GM19372 (cell line): Measurements from ENCODE around the gene NID2.

Source experiments
- ATAC-seq: cut with Tn5 transposase; IDR thresholded peaks from one replicate; pipeline ENCODE4 v1.9.1; 2021; ENCODE audit warnings: mild to moderate bottlenecking, low read depth, moderate library complexity; ENCODE audit not compliant: unreplicated experiment

The NID2 gene

DNA sequence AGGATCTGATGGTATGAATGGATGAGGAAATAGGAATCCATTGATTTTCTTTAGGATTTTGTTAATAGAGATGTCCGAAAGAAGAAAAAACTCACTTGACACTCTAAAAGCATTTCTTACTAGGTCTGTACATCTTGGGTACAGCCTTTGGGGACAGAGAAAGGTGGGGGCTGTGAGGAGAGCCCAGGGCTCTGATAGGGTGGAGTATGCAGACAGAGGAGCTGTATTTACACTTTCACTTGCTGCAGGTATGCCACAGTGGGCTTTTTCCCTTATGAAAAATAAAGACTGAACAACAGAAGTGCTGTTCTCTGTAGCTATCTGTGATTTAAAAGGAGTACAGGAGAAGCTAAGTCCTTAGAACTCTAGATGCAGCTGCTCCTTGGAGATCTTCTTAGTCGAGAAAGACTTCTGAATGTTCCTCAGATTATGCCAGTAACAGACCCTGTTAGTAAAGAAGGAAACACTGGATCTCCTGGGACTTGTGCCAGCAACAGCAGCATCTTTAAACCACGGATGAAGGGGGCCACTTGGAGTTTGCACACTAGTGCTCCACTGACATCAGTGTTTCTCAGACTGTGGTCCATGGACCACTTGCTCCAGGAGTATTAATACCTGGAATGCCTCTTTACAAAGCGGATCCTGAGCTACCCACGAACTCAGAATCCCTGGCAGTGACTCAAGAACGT is 98.9 kb downstream of the NID2 start:
- no peak for ATAC-seq

DNA sequence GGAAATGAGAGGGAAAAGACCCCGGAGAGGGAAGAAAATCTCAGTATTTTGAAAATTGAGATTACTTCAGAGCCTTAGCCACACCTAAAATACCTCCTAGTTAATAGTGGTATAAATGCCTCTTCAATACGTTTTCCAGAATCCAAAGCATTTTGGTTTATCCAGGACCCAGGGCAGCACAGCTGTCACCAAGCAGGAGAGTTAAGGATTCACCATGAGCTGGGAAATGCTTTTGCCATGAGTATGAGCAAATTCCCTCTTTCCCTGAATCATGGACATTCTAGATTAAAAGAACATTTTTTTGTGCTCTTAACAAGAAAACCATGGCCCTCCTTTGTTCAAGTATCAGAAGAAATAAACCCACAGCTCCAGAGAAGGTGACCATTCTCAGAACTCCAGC is 101.3 kb downstream of the NID2 start:
- no peak for ATAC-seq

DNA sequence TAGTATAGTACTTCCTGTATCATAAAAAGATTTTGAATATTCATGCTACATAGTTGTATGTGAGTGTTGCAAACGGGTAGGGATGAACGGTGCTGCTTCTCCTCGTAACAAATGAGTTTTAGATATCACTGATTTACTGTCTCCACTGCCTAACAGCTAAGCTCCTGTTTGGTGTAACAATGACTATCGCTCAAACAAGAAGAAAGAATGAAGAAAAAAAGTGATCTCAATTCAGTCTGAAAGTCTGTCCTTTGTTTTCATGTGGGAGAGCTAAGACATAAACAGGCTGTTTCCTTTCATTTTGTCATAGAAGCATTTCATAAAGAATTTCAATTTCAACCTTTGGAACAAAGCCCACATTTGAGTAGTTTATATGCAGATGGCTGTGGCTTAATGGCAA is 105.6 kb downstream of the NID2 start:
- no peak for ATAC-seq

DNA sequence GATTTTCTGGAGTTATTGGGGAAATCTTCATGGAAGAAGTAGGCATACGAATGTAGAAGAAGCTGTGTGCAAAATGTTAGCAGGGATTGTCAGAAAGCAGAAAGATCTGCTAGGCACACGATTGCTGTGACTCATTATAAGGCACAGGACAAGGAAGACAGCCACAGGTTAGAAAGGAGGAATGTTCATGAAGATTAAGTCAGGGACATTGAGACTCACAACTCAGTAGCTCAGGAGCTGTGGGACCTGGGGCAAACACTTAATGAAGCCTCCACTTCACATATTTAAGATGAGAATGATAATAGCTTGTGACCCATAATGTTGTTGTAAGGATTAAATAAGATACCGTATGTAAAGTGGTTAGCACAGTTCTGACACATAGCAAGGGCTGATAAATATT is 106.1 kb downstream of the NID2 start:
- ATAC-seq, result no peak

DNA sequence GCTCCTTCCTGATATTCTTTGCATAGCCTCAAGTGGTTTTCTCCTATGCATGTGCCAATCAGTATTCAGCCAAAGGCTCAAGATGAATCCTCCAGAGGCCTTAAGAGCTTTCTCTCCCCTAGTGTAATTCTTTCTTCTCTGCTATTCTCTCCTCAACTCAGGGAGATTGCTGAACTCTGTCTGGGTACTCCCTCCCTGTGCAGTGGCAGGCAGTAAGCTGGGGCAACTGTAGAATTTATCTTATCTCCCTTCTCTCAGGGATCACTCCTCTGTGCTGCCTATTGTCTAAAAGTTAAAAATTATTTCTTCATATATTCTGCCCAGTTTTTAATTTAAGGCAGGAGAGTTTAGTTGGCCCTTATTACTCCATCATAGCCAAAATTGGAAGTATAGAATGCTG is 108.0 kb downstream of the NID2 start:
- no peak for ATAC-seq

DNA sequence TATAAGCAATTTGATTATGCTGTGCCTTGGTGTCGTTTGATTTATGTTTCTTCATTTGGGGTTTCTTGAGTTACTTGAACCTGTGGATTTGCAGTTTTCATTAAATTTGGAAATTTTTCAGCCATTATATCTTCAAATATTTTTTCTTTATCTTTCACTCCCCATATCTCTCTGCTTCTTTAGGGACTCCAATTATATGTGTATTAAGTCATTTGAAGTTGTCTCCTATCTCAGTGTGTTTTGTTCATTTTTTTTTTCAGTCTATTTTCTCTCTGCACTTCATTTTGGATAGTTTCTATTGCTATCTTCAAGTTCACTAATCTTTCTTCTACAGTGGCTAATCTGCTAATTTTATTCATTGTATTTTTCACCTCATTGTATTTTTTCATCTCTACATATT is 108.9 kb downstream of the NID2 start:
- ATAC-seq, result no peak

DNA sequence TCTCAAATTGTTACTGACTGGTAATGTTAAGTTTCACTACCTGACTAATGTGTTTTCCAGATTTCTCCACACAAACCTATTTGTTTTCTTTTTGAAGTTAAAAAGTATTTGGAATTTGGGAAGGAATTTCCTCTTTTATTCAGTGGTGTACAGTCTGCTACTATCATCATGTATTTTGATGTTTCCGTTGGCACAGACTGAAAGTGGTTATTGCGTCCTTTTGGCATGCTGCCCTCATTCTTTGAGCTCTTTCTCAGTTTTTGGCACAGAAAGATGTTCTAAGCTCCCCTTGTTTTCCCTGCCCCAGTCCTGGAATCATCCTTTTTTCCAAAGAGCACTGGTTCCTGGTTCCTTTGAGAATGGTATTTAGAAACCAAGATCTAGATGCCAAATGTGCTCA is 110.9 kb downstream of the NID2 start:
- ATAC-seq, result no peak
